Sigmoid colon (tissue), 7 donors: ENCODE data around the gene TVP23C. TPM values are rescaled to one million over a fixed set of nuclear protein-coding genes. Genes with fewer than 3 reads are reported as not detected.

Source experiments
- DNase-seq: peaks from one replicate; pipeline ENCODE4 v3.0.0-alpha.2; 2019
- H3K27ac ChIP-seq, 4 donors: fragments of 200-600 bp; sonication (generic); one replicate each; pipeline ENCODE4 v1.5.1; 2016 to 2019; ENCODE audit warnings: mild to moderate bottlenecking in 1 of 4
- H3K27me3 ChIP-seq, 3 donors: fragments of 200-600 bp; sonication (generic); one replicate each; pipeline ENCODE4 v1.5.1; 2019; ENCODE audit warnings: mild to moderate bottlenecking in 1 of 3
- H3K36me3 ChIP-seq, 4 donors: fragments of 200-600 bp; sonication (generic); one replicate each; pipeline ENCODE4 v1.5.1; 2016 to 2019
- H3K4me1 ChIP-seq, 4 donors: fragments of 200-600 bp; sonication (generic); one replicate each; pipeline ENCODE4 v1.5.1; 2017 to 2019
- H3K4me3 ChIP-seq, 4 donors: fragments of 200-600 bp; sonication (generic); one replicate each; pipeline ENCODE4 v1.5.1; 2017 to 2019; ENCODE audit warnings: mild to moderate bottlenecking in 2 of 4, moderate library complexity in 1 of 4
- H3K9me3 ChIP-seq, 4 donors: fragments of 200-600 bp in 3 of 4; sonication (generic) in 3 of 4; one replicate each; pipeline versions ENCODE4 v1.5.1 to v1.6.1; 2013 to 2019
- CTCF ChIP-seq, 4 experiments: fragments of 450-650 bp in 3 of 4; fragments of 200-600 bp in 1 of 4; IDR thresholded peaks; one replicate each; pipeline ENCODE4 v1.5.1; 2016 to 2019; ENCODE audit warnings: antibody characterized with exemption in 4 of 4, mild to moderate bottlenecking in 3 of 4, moderate library complexity in 2 of 4
- EP300 ChIP-seq, 4 donors: sonication (generic); formaldehyde crosslinking; IDR thresholded peaks; one replicate each; pipeline ENCODE4 v1.6.1; 2017; ENCODE audit warnings: antibody characterized with exemption in 4 of 4
- POLR2A ChIP-seq, 2 donors: fragments of 450-650 bp; IDR thresholded peaks; one replicate each; pipeline ENCODE4 v1.6.1; 2016; ENCODE audit warnings: antibody characterized with exemption in 2 of 2, mild to moderate bottlenecking in 2 of 2, moderate library complexity in 2 of 2
- POLR2AphosphoS5 ChIP-seq, 4 donors: sonication (generic); formaldehyde crosslinking; IDR thresholded peaks; one replicate each; pipeline ENCODE4 v1.6.1; 2017; ENCODE audit warnings: antibody characterized with exemption in 4 of 4
- WGBS, 2 donors: extraction: QIAGEN DNeasy Blood & Tissue Kit; methylation state at CpG; one replicate each; pipeline ENCODE4 v1.1.7; 2013; 5-methylcytosine and 5-hydroxymethylcytosine counted together
- intact Hi-C: fragments of 100-400 bp; cut with DNase I; formaldehyde crosslinking; loops from one replicate; pipeline ENCODE4 v1.15.1; 2023
- polyA plus RNA-seq, 3 donors: library from polyadenylated mRNA; stranded (reverse); fragments of 200-250 nt; gene quantifications; one replicate each; pipeline ENCODE4 v1.2.3, GENCODE V29; 2013
- total RNA-seq, 4 donors: library from RNA; depleted of rRNA; stranded (reverse); fragments of >200 nt; gene quantifications; one replicate each; pipeline ENCODE4 v1.1.0, GENCODE V29; 2016
- donor health status: healthy with polysubstance abuse.
- donor health status: Bipolar disorder and iron deficiency.
- donor health status: healthy.

The TVP23C gene
- total and polyA plus RNA-seq, 7 donors = 1.4 to 18.1 (median 9.4) TPM; not detected in 1

- no peaks in the 10 kb centered on the region for H3K36me3 ChIP-seq
- H3K4me3 ChIP-seq = no peak overlapping the region
- no peak for DNase-seq
- H3K9me3 ChIP-seq = no peaks in the 10 kb centered on the region
- no peak overlapping the region for H3K27ac ChIP-seq
- no peaks in the 10 kb centered on the region for H3K4me1 ChIP-seq
- WGBS, 2 donors = 95 to 97% methylated on average over 4 of the region's 4 CpGs
- no peaks in the 10 kb centered on the region for H3K27me3 ChIP-seq
- TF ChIP-seq POLR2A (IDR thresholded peaks at IDR 0.05) (no peak), POLR2AphosphoS5 (IDR thresholded peaks at IDR 0.05) (no peak), CTCF (IDR thresholded peaks at IDR 0.05) (no peak), EP300 (IDR thresholded peaks at IDR 0.05) (no peak)
- intact Hi-C loops = no loop called here
Measured at GRCh38 chr17:15492186-15492585, 71.1 kb downstream of the TVP23C start.

- H3K4me3 ChIP-seq = no peak overlapping the region
- 14 to 42% methylated on average over 11 of the region's 11 CpGs for WGBS, 2 donors
- H3K27me3 ChIP-seq = no peaks in the 10 kb centered on the region
- intact Hi-C loops = no loop called here
- DNase-seq = peak; percentile 87
- TF ChIP-seq POLR2AphosphoS5 (IDR thresholded peaks at IDR 0.05) (peak; percentile 16 to 57 (median 36)), POLR2A (IDR thresholded peaks at IDR 0.05) (no peak), CTCF (IDR thresholded peaks at IDR 0.05) (no peak), EP300 (IDR thresholded peaks at IDR 0.05) (no peak)
- no peaks in the 10 kb centered on the region for H3K36me3 ChIP-seq
- H3K4me1 ChIP-seq = no peaks in the 10 kb centered on the region
- H3K9me3 ChIP-seq = no peaks in the 10 kb centered on the region
- peak overlapping the region; percentile 49 to 72 (median 57) for H3K27ac ChIP-seq
Measured at GRCh38 chr17:15490634-15491261, 72.5 kb downstream of the TVP23C start.

GRCh38 chr17:15488557-15488956 is 74.7 kb downstream of the TVP23C start:
- Histone ChIP-seq H3K4me3 (no peak overlapping the region), H3K4me1 (no peaks in the 10 kb centered on the region), H3K27me3 (no peaks in the 10 kb centered on the region), H3K9me3 (no peaks in the 10 kb centered on the region), H3K36me3 (no peaks in the 10 kb centered on the region), H3K27ac (no peak overlapping the region)
- no peak for DNase-seq
- 97 to 98% methylated on average over 2 of the region's 2 CpGs for WGBS, 2 donors
- intact Hi-C loops = no loop called here
- TF ChIP-seq POLR2AphosphoS5 (IDR thresholded peaks at IDR 0.05) (no peak), POLR2A (IDR thresholded peaks at IDR 0.05) (no peak), CTCF (IDR thresholded peaks at IDR 0.05) (no peak), EP300 (IDR thresholded peaks at IDR 0.05) (no peak)

- Histone ChIP-seq H3K36me3 (no peaks in the 10 kb centered on the region), H3K4me3 (no peak overlapping the region), H3K9me3 (no peaks in the 10 kb centered on the region), H3K27ac (no peak overlapping the region), H3K27me3 (no peaks in the 10 kb centered on the region), H3K4me1 (peaks cover 0 to 6% (median 2%) of the 10 kb centered on the region in 4 donors)
- WGBS, 2 donors = 65 to 73% methylated on average over 4 of the region's 4 CpGs
- intact Hi-C loops = no loop called here
- no peak for TF ChIP-seq POLR2AphosphoS5 (IDR thresholded peaks at IDR 0.05)
- no peak for TF ChIP-seq CTCF (IDR thresholded peaks at IDR 0.05)
- TF ChIP-seq POLR2A (IDR thresholded peaks at IDR 0.05) = no peak
- no peak for TF ChIP-seq EP300 (IDR thresholded peaks at IDR 0.05)
- peak; percentile 4 for DNase-seq
Measured at GRCh38 chr17:15485045-15485444, 78.2 kb downstream of the TVP23C start.

- intact Hi-C loops = no loop called here
- H3K27ac ChIP-seq = no peak overlapping the region
- H3K36me3 ChIP-seq = no peaks in the 10 kb centered on the region
- no peak overlapping the region for H3K4me3 ChIP-seq
- peaks cover 0 to 12% (median 10%) of the 10 kb centered on the region in 4 donors for H3K4me1 ChIP-seq
- no peak for TF ChIP-seq POLR2AphosphoS5 (IDR thresholded peaks at IDR 0.05)
- no peak for TF ChIP-seq POLR2A (IDR thresholded peaks at IDR 0.05)
- TF ChIP-seq CTCF (IDR thresholded peaks at IDR 0.05) = no peak
- no peak for TF ChIP-seq EP300 (IDR thresholded peaks at IDR 0.05)
- 62 to 73% methylated on average over 4 of the region's 4 CpGs for WGBS, 2 donors
- DNase-seq = no peak
- no peaks in the 10 kb centered on the region for H3K27me3 ChIP-seq
- no peaks in the 10 kb centered on the region for H3K9me3 ChIP-seq
Measured at GRCh38 chr17:15483431-15483830, 79.9 kb downstream of the TVP23C start.
